ENCODE measurements around the gene WFS1. TPM values are rescaled to one million over a fixed set of nuclear protein-coding genes. Genes with fewer than 3 reads are reported as not detected.

The WFS1 gene
- total and polyA plus RNA-seq, 2 of the 13 experiments (the other 11 are each of a cell fraction or from before 2014, with no cell fraction given), result 39.1 to 42.2 TPM

- H3K79me2 ChIP-seq (ENCODE audit: insufficient read depth, low read length), result no peaks in the 10 kb centered on the region
- ChIA-PET CTCF (ENCODE audit: low intra/inter-chr PET ratio, low total read pairs) (no interaction called here), POLR2A (no interaction called here)
- BruUV-seq (replicated peaks), result no TSS peak
- no peak for ATAC-seq
- no peaks in the 10 kb centered on the region for H3K4me1 ChIP-seq (ENCODE audit: insufficient read depth, low read length)
- 8% methylated on average over 4 of the region's 18 CpGs for WGBS (ENCODE audit: low lambda C conversion rate)
- H3K4me2 ChIP-seq (ENCODE audit: low read depth, low read length), result no peak overlapping the region
- H4K20me1 ChIP-seq (ENCODE audit: insufficient read depth, low read length), result no peaks in the 10 kb centered on the region
- no peaks in the 10 kb centered on the region for H3K9me3 ChIP-seq (ENCODE audit: low read length)
- TF ChIP-seq SETDB1 (CRISPR knock-in tag; IDR thresholded peaks at IDR 0.05; ENCODE audit: borderline replicate concordance), result no peak
- no peak for TF ChIP-seq PCBP1 (IDR thresholded peaks at IDR 0.05; ENCODE audit: borderline replicate concordance, low read depth, low read length)
- no peak for TF ChIP-seq MZF1 (CRISPR knock-in tag; IDR thresholded peaks at IDR 0.05; ENCODE audit: borderline replicate concordance)
- no peak for TF ChIP-seq ZNF460 (CRISPR knock-in tag; IDR thresholded peaks at IDR 0.05; ENCODE audit: borderline replicate concordance)
- no peak for TF ChIP-seq KAT7 (CRISPR knock-in tag; IDR thresholded peaks at IDR 0.05; ENCODE audit: borderline replicate concordance)
- no peak for TF ChIP-seq NFKBIZ (CRISPR knock-in tag; IDR thresholded peaks at IDR 0.05)
- TF ChIP-seq ZNF142 (CRISPR knock-in tag; IDR thresholded peaks at IDR 0.05), result no peak
- no peak overlapping the region for H3K27ac ChIP-seq (ENCODE audit: extremely low read length, insufficient read depth, low read length)
- no peak for FAIRE-seq
- H3K9ac ChIP-seq (ENCODE audit: insufficient read depth, low read depth, low read length), result no peak overlapping the region
- no peak overlapping the region for H2AFZ ChIP-seq (ENCODE audit: low read length)
- no peak for DNase-seq (ENCODE audit: low spot score)
- intact Hi-C loops (cut with micrococcal nuclease; ENCODE audit: unreplicated experiment), result no loop called here
- peaks cover 1 to 4% of the 10 kb centered on the region in 2 experiments; a peak in 2 of 5 replicates for H3K27me3 ChIP-seq (ENCODE audit: control insufficient read depth in 1 of 2, insufficient read depth in 2 of 2, low read length in 2 of 2)
- no peaks in the 10 kb centered on the region for H3K36me3 ChIP-seq (replicated peaks in 1 of 2; ENCODE audit: control insufficient read depth in 1 of 2, insufficient read depth in 2 of 2, low read length in 2 of 2)
- in situ Hi-C loops (cut with HindIII; ENCODE audit: extremely low pct_ligation_motif_present, low pct_unique_long_range_greater_than_20kb), result loop anchor here (25.0 kb wide), 1 partner anchor 332 kb away; no protein-coding TSS in a partner anchor
- H3K4me3 ChIP-seq (replicated peaks in 1 of 3; ENCODE audit: insufficient read depth in 1 of 3, low read depth in 2 of 3, low read length in 3 of 3), result no peak overlapping the region
Measured at GRCh38 chr4:6229671-6230501, 39.8 kb upstream of the WFS1 start.
